IPS-NIHi7 (cell line): Measurements from ENCODE around the gene OTUD7B.
A peak's percentile ranks its signal among the peaks of the same experiment; 100 is the strongest.
"Not testable (repeated sequence)": the region's sequence is repeated elsewhere in the genome, so short reads cannot be mapped to it uniquely, and the experiment has no call there.

ENCODE experiments used
- DNase-seq: peaks from one replicate; pipeline ENCODE4 v3.0.0; 2012; ENCODE audit warnings: mixed read lengths; ENCODE audit errors: extremely low spot score

The OTUD7B gene

DNA sequence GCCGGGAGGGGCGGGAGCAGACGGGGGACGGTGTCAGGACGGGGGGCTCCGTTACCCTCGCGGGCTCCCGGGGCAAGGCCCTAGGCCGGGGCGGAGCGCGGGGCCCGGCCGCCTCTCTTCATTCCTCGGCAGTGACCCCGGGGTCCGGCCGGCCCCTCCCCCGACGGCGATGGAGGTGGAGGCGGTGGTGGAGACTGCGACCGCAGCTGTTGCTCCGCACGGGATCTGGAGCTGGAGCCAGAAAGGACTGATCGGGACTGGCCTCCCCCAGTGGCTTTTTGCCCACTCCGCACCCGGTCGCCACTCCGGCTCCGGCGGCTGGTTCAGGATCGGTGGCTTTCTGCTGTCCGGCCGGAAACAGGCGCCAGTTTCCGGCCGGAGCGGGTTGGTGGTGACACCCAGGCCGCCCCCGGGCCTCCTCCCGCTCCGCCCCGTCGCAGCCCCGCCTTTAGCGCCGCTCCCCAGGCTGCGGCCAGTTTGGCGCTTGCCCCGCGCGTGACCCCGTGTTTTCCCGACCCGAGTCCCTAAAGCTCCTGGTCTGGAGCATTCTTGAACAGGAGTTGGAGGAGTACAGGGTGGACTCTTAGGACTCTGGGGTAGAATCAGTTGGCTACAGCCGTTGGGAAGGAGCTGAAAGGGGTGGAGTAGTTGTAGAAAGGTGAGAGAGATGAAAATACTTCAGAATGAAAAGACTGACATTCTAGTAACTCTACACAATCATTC, at the start of gene OTUD7B:
OTUD7B (minus strand) TSS at position 334 of the 723 bp plus-strand sequence. CDS start 33,216 bp downstream, outside the sequence.
- peak; percentile 91 for DNase-seq

DNA sequence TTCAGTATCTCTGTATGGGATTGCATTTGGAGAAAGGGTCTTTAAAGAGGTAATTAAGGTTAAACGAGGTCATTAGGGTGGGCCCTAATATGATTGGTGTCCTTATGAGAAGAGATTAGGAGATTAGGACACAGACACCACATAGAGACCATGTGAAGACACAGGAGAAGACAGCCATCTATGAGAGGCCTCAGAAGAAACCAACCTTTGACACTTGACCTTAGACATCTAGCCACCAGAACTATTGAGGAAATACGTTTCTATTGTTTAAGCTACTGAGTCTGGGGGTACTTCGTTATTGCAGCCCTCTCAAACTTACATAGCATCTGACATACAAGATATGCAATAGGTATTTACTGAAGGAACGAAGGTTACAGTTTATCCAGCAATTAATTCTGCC, 49.7 kb upstream of the OTUD7B start:
- no peak for DNase-seq

DNA sequence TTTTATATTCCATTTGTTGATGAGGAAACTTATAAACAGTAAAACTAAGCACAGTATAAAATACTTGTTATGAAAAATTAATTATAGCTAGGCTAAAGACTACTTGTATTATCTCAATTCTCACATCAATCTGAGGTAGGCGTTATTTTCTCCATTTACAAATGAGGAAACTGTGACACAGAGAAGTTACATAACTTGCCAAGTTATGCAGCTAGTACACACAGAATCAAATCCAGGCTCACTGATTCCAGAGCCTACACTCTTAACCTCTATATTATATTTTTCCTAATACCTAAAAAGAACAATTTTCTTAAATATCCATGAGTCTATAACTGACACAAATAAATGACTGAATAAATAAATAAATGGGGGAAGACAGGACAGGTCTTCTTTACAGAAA, 45.9 kb upstream of the OTUD7B start:
- DNase-seq = no peak

DNA sequence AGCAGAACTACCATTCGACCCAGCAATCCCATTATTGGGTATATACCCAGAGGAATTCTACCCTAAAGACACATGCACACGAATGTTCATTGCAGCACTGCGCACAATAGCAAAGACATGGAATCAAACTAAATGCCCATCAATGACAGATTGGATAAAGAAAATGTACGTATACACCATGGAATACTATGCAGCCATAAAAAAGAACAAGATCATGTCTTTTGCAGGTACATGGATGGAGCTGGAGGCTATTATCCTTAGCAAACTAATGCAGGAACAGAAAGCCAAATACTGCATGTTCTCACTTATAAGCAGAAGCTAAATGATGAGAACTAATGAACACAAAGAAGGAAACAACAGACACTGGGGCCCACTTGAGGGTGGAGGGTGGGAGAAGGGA, 45.0 kb upstream of the OTUD7B start:
- DNase-seq = not testable (repeated sequence)

DNA sequence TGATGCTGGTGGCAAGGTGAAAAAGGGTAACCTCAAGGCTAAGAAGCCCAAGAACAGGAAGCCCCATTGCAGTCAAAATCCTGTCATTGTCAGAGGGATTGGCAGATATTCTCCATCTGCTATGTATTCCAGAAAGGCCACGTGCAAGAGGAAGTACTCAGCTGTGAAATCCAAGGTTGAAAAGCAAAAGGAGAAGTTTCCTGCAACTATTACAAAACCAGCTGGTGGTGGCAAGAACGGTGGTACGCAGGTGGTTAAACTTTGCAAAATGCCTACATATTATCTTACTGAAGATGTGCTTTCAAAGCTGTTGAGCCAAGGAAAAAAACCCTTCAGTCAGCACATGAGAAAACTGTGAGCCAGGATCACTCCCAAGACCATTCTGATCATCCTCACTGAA, 43.4 kb upstream of the OTUD7B start:
- no peak for DNase-seq

DNA sequence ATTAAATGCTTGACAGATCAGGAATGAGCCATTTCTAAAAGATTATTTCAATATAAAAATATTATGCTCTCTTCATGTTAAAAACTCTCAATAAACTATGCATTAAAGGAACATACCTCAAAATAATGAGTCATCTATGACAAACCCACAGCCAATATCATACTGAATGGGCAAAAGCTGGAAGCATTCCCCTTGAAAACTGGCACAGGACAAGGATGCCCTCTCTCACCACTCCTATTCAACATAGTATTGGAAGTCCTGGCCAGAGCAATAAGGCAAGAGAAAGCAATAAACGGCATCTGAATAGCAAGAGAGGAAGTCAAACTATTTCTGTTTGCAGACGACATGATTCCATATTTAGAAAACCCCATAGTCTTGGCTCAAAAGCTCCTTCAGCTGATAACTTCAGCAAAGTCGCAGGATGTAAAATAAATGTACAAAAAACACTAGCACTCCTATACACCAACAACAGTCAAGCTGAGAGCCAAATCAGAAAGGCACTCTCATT, 41.4 kb upstream of the OTUD7B start:
- not testable (repeated sequence) for DNase-seq

DNA sequence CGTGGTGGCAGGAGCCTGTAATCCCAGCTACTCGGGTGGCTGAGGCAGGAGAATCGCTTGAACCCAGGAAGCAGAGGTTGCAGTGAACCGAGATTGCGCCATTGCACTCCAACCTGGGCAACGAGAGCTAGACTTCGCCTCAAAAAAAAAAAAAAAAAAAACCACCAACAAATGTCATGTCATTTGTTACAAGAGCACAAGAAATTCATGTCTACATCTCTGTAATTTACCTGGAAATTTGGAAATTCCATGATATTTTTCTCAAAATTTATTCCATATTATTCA, 40.5 kb upstream of the OTUD7B start:
- DNase-seq = no peak

DNA sequence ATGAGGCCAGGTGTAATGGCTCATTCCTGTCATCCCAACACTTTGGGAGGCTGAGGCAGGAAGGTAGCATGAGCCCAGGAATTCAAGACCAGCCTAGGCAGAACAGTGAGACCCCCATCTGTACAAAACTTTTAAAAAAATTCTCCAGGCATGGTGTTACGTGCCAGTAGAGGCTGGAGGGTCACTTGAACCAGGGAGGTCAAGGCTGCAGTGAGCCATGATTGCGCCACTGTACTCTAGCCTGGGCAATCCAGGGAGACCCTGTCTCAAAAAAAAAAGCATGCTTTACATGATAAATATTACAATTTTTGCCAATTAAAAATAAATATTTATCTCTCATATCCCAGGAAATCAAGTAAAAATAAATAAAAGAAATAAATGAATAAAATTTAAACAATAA, 39.4 kb upstream of the OTUD7B start:
- no peak for DNase-seq

DNA sequence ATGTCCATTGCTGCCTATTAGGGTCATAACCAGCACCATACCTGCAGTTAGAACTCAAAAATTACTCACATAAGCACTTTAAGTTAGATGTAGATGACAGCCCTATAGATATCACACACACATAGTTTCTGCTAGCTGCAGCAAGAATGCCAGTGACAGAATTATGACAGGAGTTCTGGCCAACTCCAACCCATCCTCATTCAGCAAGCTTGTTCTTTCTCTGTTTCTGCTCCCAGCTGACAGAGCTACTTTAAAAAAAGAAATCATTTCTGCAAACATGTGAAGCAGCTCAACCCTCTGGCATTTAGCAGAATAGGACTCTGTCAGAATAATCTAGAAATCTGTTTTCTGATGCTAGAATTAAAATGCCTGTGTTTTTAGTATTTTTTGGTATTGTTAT, 23.8 kb upstream of the OTUD7B start:
- no peak for DNase-seq

DNA sequence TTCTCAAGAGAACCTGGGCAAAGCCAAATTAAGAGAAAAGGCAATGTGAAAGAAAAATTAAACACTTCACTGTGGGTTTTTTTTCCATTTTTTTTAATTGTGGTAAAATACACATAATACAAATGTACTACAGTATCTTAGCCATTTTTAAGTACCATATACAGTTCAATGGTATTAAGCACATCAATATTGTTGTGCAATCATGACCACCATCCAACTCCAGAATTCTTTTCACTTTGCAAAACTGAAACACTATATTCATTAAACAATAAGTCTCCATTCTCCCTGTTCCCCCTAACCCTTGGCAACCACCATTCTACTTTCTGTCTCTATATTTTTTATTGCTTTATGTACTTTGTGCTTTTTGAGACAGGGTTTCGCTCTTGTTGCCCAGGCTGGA, 17.8 kb upstream of the OTUD7B start:
- no peak for DNase-seq

DNA sequence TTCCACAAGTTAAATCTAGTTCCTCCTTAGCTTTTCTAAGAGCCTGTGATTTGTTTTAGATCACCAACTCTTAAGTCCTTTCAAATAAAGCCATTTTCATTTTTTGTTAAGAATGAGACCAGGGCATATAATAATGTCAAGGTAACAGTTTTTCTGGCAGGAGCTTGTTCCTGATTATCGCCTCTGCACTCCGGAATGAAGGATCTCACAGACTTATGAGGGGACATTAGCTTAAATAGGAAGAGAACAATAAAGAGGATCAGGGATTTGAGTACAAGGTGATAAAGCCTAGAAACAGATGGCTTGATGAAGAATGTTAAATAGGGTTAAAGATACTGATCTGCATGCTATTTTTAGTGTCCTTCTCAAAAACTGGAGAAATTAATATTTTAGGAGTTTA, 13.6 kb upstream of the OTUD7B start:
- DNase-seq = no peak

DNA sequence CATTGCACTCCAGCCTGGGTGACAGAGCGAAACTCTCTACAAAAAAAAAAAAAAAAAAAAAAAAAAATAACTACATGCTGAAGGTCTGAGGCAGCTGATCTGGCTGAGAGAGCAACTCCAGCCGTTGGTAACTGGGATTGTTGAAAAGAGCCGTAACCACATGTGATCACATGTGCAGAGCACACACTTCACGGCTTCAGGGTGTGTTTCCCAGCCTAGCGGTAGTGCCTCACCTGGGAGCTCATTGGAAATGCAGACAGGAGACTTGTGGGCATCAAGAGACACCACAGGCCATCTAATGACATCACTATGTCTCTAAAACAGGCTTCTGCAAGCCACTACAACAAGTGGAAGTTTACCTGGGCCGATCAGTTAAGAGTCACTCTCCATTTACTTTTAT, 11.8 kb upstream of the OTUD7B start:
- no peak for DNase-seq

DNA sequence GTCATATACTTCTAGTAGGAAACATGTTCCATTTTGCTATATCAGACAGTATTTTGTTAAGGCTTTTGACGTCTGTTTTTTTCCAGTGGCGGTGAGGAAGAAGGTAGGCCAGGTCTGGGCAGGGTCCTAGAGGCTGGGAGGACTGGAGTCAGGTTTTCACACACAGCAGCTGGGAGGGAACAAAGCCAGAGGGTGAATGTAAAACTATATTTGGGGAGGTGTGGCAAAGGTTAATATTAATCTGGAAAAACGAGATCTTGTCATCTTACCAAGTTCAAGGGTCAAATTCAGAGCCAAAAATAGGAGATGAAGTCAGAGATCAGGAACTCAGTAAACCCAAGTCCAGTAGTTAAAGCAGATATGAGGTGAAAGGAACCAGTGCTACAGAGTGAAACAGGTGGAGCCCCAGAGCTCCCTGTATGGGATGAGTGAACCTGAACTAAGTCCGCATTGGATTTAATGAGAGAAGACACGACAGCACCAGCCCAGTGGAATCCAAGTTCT, 10.7 kb upstream of the OTUD7B start:
- no peak for DNase-seq

DNA sequence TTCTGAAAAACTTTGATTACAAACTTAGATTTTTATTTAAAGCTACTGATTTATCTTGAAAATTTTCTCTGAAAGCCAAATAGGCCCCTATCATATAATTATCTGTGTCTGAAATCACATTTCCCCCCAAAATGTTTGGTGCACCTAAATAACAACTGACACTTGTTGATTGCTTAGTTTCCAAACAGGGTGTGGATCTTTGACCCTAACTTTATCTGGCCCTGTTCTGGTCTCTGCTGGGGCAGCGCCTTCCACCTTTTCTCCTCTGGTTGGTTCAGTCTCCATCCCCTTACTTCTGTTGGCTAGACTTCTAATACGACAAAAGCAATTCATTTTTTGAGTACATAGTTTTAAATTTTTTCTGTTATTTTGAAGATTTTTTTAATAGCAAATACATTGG, 10.2 kb upstream of the OTUD7B start:
- no peak for DNase-seq

DNA sequence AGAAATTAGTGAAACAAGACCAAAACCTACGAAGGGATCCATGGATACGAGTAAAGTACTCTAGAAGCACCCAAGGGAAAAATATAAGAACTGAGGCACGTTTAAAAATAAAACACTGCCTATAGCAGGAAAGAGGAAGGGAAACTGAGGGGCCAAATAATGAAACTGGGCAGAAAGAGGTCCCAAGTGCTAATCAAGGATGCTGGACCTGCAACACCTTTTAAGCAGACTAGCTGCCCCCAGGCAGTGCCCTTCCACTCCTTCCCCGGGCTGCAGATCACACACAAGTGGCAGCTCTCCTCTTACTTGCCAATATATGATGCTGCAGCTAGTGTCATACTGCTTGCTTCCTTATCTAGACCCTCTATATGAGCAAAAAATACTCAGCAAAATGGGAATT, 7.6 kb upstream of the OTUD7B start:
- DNase-seq = no peak

DNA sequence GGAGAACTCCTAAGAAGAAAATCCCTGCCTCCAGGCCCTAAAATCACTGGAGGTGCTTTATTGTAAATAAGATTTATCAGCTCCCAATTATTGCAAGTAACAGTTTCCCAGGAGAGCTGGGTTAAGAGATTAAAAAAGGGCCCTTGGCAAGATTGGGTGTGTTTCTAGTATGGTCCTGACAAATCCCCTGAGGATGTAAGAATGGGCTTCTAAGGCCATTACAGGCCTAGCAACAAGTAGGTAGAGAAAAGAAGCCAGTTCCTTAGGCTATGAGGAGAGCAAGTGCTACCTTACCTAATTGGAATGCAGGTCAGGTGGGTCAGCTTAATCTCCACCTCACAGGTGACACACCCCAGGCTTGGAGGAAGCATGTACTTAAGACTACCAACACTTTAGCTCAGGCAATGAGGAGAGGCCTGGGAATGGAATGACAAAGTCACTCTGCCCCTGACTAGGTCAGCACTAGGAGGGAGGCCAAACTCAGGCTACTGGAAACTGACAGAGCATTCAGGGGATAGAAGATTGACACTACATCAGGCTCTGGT, 6.8 kb upstream of the OTUD7B start:
- peak; percentile 69 for DNase-seq

DNA sequence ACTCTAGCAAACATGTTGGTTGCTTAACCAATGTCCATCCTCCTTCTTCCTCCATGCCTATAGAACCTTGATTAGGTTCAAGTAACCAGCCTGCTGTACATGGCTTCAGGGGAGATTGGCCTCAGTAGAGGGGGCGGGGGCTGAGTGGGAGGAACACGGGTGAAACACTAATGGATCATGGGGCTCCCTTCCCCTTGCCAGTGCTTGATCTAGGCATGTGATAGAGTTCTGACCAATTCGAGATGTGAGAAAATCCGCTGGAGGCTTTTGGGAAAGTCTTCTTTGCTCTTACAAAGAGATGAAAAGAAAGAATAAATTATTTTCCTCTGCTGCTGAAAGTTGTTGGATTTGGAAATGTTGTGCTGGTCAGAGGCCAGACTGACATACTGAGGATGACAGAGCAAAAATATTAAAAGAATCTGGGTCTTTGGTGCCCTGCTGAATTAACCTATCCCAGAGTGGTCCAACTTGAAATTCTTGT, 5.2 kb upstream of the OTUD7B start:
- no peak for DNase-seq

DNA sequence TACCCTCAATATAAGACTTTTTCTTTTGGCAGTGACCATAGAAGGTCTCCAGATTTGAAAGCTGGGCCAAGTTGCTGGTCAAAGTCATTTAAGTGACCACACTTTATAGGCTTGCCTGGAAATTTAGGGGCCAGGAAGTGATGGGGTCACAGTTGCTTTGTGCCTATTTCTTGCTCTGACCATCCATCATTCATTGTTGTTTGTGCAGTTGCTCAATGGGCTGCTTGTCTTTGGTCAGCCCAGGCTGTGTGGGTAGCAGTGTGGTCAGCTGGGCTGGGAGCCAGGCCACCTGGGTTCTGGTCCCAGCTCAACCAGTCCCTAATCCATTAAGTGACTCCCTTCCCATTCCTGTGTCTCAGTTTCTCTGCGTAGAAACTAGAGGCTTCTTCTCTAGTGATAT, 2.1 kb upstream of the OTUD7B start:
- no peak for DNase-seq

DNA sequence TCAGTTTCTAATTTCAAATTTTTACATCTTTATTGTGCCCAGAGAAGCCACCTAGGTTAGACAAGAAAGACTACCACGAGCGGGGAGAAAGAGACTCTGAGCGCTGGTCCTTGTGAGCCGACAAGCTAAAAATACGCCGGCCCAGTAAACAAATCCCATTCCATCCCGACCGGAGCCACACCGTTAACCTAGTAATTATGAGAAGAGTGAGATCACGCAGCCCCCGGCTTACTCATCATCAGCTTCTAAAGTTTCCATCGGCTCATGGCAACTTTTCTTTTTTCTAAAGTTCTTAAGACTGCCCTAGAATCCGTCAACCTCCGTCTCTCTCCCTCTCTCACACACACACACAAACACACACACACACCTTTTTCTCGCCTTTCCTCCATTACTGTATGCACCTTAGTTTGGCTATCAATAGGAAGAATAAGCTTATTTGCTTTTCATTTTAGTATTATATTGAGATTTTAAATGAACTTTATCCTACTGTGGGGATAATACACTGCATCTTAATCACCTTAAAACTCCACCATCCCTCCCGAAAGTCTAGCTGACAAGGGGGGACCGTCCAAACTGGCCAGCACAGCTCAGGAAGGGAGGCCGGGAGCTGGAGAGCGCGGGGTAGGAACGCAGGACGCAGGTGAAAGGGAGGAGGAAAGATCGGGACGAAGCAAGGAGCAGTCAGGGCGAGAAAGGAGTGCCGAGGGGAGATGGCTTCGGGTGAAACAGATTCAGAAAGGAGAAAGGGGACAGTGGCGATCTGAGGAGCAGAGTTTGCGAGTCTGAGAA, 728 bp downstream of the OTUD7B start:
- DNase-seq = peak; percentile 36

DNA sequence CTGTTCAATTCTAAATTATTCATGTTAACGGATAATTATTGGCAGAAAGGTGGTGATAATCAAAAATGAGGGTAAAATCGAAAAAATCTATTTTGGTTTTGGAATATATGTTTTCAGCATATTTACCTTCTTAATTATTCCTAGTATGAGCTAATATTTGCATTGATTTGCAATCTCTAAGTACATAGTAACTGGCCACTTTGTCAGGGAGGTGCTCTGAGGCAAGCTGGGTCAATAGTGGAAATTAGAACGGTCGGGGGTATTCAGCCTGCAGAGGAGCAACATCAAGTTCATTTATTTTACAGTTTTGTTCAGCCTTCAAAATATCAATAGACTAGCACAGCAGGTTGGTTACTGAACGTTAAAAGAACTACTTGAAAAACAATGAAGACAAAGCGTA, 1.8 kb downstream of the OTUD7B start:
- no peak for DNase-seq

DNA sequence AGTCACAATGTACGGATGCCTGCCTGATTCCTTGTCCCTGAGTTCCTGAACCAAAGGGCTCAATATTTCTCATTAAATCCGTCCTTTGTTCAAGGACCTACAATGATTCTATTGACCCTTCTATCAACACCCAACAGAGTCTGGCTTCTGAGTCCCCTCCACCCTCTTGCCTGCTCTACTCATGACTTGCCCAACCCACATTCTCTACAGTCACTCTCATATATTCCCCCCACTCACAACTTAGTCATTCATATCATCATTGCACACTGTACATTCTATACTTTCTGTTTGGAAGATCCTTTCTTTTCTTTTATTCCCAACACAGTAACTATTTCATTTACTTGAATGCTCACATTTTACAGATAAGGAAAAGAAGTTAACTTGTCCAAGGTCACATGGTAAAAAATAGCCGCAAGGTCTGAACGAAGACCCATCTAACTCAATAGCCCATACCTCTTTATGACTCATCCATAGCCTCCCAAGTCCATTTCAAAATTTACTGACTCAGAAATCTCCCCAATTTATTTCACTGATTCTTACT, 3.6 kb downstream of the OTUD7B start:
- no peak for DNase-seq

DNA sequence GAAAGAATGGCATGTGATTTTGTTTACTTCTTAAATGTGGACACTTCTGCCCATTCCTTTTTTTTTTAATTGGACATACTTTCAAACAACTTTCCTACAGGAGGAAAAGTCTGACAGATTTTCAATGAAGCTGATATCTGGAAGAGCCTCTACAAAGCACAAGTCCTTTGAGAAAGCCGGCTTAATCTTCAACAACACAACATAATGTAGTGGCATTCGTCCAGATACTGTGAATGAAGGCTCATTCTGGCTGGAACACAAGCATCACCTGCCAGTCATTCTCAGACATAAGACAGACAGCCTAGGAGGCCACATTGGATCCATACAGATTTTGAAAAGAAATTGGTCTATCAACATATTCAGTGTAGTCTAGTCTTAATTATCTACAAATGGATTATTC, 4.9 kb downstream of the OTUD7B start:
- DNase-seq = no peak
